Type B pancreatic cell (in vitro differentiated cells): ENCODE data around the gene LCN1. TPM values are rescaled to one million over a fixed set of nuclear protein-coding genes. Genes with fewer than 3 reads are reported as not detected.
A peak's percentile ranks its signal among the peaks of the same experiment; 100 is the strongest.

Experiments used
- DNase-seq: peaks from one replicate; pipeline ENCODE4 v3.0.0; 2021; ENCODE audit warnings: mixed read lengths; ENCODE audit not compliant: unreplicated experiment; ENCODE audit errors: extremely low spot score
- H3K27ac Mint-ChIP-seq: 2 replicates; pipeline ENCODE4 v1.8.0; 2021; ENCODE audit warnings: mild to moderate bottlenecking, mixed read lengths
- H3K27me3 Mint-ChIP-seq: 2 replicates; pipeline ENCODE4 v1.8.0; 2021; ENCODE audit warnings: mixed read lengths
- H3K36me3 Mint-ChIP-seq: 2 replicates; pipeline ENCODE4 v1.8.0; 2021; ENCODE audit warnings: mixed read lengths
- H3K4me1 Mint-ChIP-seq: one replicate; pipeline ENCODE4 v1.8.0; 2021; ENCODE audit warnings: mixed read lengths; ENCODE audit not compliant: unreplicated experiment
- H3K4me3 Mint-ChIP-seq: 2 replicates; pipeline ENCODE4 v1.8.0; 2021; ENCODE audit warnings: mild to moderate bottlenecking, mixed read lengths
- H3K9me3 Mint-ChIP-seq: 2 replicates; pipeline ENCODE4 v1.8.0; 2021; ENCODE audit warnings: mixed read lengths
- CTCF ChIP-seq: fragments of 200-600 bp; sonication (generic); conservative IDR thresholded peaks from 2 replicates; pipeline ENCODE4 v1.5.0; 2021; ENCODE audit warnings: antibody characterized with exemption, mild to moderate bottlenecking
- total RNA-seq: library from RNA; stranded (reverse); gene quantifications from 2 replicates; pipeline ENCODE4 v1.2.1, GENCODE V29; 2021; ENCODE audit warnings: low replicate concordance

Gene LCN1
- total RNA-seq, 1 donor from 2014 or later: not detected

GRCh38 chr9:135505406-135506187 is 15.6 kb upstream of the LCN1 start:
- H3K27me3 Mint-ChIP-seq: no peaks in the 10 kb centered on the region

GRCh38 chr9:135506327-135507103 is 14.7 kb upstream of the LCN1 start:
- DNase-seq: no peak
- H3K27ac Mint-ChIP-seq: no peak overlapping the region

More at GRCh38 chr9:135505406-135506187, 15.6 kb upstream of the LCN1 start:
- Mint-ChIP-seq H3K9me3 (peaks cover 6% of the 10 kb centered on the region), H3K4me3 (no peak overlapping the region), H3K4me1 (peaks cover 13% of the 10 kb centered on the region), H3K27ac (no peak overlapping the region), H3K36me3 (no peaks in the 10 kb centered on the region)
- no peak for TF ChIP-seq CTCF
- DNase-seq: no peak

GRCh38 chr9:135507104-135508035 is 13.9 kb upstream of the LCN1 start:
- no peak overlapping the region for H3K4me3 Mint-ChIP-seq
- TF ChIP-seq CTCF: no peak
- DNase-seq: peak; percentile 55
- no peaks in the 10 kb centered on the region for H3K36me3 Mint-ChIP-seq
- no peak overlapping the region for H3K27ac Mint-ChIP-seq
- H3K9me3 Mint-ChIP-seq: peaks cover 6% of the 10 kb centered on the region
- peaks cover 8% of the 10 kb centered on the region for H3K4me1 Mint-ChIP-seq
- H3K27me3 Mint-ChIP-seq: peaks cover 1% of the 10 kb centered on the region

More at GRCh38 chr9:135506327-135507103, 14.7 kb upstream of the LCN1 start:
- no peak for TF ChIP-seq CTCF
- no peaks in the 10 kb centered on the region for H3K27me3 Mint-ChIP-seq
- H3K4me3 Mint-ChIP-seq: no peak overlapping the region
- H3K4me1 Mint-ChIP-seq: peaks cover 12% of the 10 kb centered on the region
- no peaks in the 10 kb centered on the region for H3K36me3 Mint-ChIP-seq
- peaks cover 6% of the 10 kb centered on the region for H3K9me3 Mint-ChIP-seq

GRCh38 chr9:135508211-135508820 is 12.9 kb upstream of the LCN1 start:
- peaks cover 15% of the 10 kb centered on the region for H3K4me1 Mint-ChIP-seq
- no peak overlapping the region for H3K4me3 Mint-ChIP-seq
- DNase-seq: peak; percentile 58
- peaks cover 6% of the 10 kb centered on the region for H3K9me3 Mint-ChIP-seq
- TF ChIP-seq CTCF: no peak
- H3K27me3 Mint-ChIP-seq: peaks cover 4% of the 10 kb centered on the region
- H3K36me3 Mint-ChIP-seq: no peaks in the 10 kb centered on the region
- no peak overlapping the region for H3K27ac Mint-ChIP-seq

GRCh38 chr9:135509458-135509857 is 11.8 kb upstream of the LCN1 start:
- Mint-ChIP-seq H3K4me1 (peaks cover 15% of the 10 kb centered on the region), H3K4me3 (no peak overlapping the region), H3K9me3 (peaks cover 6% of the 10 kb centered on the region), H3K27ac (no peak overlapping the region), H3K27me3 (peaks cover 4% of the 10 kb centered on the region), H3K36me3 (no peaks in the 10 kb centered on the region)
- DNase-seq: no peak
- TF ChIP-seq CTCF: no peak
